ENCODE data around the gene CD28.

DNA sequence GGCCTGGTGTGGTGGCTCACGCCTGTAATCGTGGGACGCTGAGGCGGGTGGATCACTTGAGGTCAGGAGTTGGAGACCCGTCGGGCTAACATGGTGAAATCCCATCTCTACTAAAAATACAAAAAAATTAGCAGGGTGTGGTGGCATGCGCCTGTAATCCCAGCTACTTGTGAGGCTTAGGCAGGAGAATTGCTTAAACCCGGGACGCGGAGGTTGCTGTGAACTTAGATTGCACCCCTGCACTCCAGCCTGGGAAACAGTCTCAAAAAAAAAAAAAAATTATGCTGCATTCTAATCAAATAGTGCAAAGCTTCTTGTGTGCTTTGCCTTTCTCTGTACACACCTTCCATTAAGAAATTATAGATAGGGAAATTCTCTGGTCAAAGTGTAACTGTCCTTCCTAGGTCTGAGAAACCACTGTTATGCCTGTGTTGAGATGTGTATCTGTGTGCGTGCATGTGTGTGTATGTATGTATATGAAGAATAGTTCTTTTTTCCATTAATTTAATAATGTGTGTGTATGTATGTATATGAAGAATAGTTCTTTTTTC lies 2.5 kb downstream of the CD28 start:
- TF ChIP-seq, protein P1, sequence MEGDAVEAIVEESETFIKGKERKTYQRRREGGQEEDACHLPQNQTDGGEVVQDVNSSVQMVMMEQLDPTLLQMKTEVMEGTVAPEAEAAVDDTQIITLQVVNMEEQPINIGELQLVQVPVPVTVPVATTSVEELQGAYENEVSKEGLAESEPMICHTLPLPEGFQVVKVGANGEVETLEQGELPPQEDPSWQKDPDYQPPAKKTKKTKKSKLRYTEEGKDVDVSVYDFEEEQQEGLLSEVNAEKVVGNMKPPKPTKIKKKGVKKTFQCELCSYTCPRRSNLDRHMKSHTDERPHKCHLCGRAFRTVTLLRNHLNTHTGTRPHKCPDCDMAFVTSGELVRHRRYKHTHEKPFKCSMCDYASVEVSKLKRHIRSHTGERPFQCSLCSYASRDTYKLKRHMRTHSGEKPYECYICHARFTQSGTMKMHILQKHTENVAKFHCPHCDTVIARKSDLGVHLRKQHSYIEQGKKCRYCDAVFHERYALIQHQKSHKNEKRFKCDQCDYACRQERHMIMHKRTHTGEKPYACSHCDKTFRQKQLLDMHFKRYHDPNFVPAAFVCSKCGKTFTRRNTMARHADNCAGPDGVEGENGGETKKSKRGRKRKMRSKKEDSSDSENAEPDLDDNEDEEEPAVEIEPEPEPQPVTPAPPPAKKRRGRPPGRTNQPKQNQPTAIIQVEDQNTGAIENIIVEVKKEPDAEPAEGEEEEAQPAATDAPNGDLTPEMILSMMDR (IDR thresholded peaks at IDR 0.05) = no peak
- TF ChIP-seq POLR2A (IDR thresholded peaks at IDR 0.05) = no peak
